A673 (cell line): ENCODE results near the gene TBCEL.

Source experiments
- CTCF ChIP-seq: fragments of 300-800, 200-600 bp; sonication (generic); conservative IDR thresholded peaks from 2 replicates; pipeline ENCODE4 v1.5.1; 2017; ENCODE audit warnings: low read depth, mild to moderate bottlenecking, antibody characterized with exemption, low read length, moderate library complexity, mixed read lengths
- EZH2 ChIP-seq: fragments of 200-600 bp; sonication (generic); IDR thresholded peaks from 2 replicates; pipeline ENCODE4 v1.6.1; 2017; ENCODE audit warnings: borderline replicate concordance, low read depth, mild to moderate bottlenecking, mixed read lengths, antibody characterized with exemption, low read length; ENCODE audit not compliant: poor library complexity, severe bottlenecking

- TF ChIP-seq CTCF (no peak), EZH2 (no peak)
Measured at GRCh38 chr11:120991830-120992686, 31.8 kb upstream of the TBCEL start.
